Muscle layer of duodenum (tissue), 2 donors: Measurements from ENCODE around the gene TBC1D22A.
"Not testable (repeated sequence)": the region's sequence is repeated elsewhere in the genome, so short reads cannot be mapped to it uniquely, and the experiment has no call there.

Experiments
- H3K27ac ChIP-seq: one replicate; pipeline ENCODE4 v1.7.0; 2013; ENCODE audit warnings: mild to moderate bottlenecking, low read length
- H3K27me3 ChIP-seq: one replicate; pipeline ENCODE4 v1.7.0; 2013; ENCODE audit warnings: low read depth, mild to moderate bottlenecking, control low read depth, low read length
- H3K36me3 ChIP-seq, 2 donors: one replicate each; pipeline ENCODE4 v1.7.0; 2013; ENCODE audit warnings: low read length in 2 of 2, control low read depth in 1 of 2, mild to moderate bottlenecking in 1 of 2; ENCODE audit not compliant: insufficient read depth in 2 of 2, control insufficient read depth in 1 of 2
- H3K4me1 ChIP-seq, 2 donors: one replicate each; pipeline ENCODE4 v1.7.0; 2013; ENCODE audit warnings: low read length in 2 of 2, mild to moderate bottlenecking in 2 of 2, control low read depth in 1 of 2, moderate library complexity in 1 of 2; ENCODE audit not compliant: insufficient read depth in 2 of 2, control insufficient read depth in 1 of 2
- H3K4me3 ChIP-seq, 2 donors: one replicate each; pipeline ENCODE4 v1.7.0; 2013; ENCODE audit warnings: low read length in 2 of 2, low read depth in 1 of 2, mild to moderate bottlenecking in 1 of 2
- H3K9me3 ChIP-seq, 2 donors: one replicate each; pipeline ENCODE4 v1.7.0; 2013; ENCODE audit warnings: low read length in 2 of 2, control low read depth in 1 of 2, mild to moderate bottlenecking in 1 of 2; ENCODE audit not compliant: control insufficient read depth in 1 of 2
- donor health status: healthy.

Gene TBC1D22A

GRCh38 chr22:47048123-47049077 is 285.9 kb downstream of the TBC1D22A start:
- no peaks in the 10 kb centered on the region for H3K9me3 ChIP-seq

GRCh38 chr22:47049078-47049624 is 286.7 kb downstream of the TBC1D22A start:
- H3K9me3 ChIP-seq = no peaks in the 10 kb centered on the region
- H3K27ac ChIP-seq = no peak overlapping the region
- H3K4me1 ChIP-seq = peaks cover 0 to 2% of the 10 kb centered on the region in 2 donors
- H3K4me3 ChIP-seq = no peak overlapping the region
- peaks cover 0 to 6% of the 10 kb centered on the region in 2 donors for H3K36me3 ChIP-seq
- no peaks in the 10 kb centered on the region for H3K27me3 ChIP-seq

More at GRCh38 chr22:47048123-47049077, 285.9 kb downstream of the TBC1D22A start:
- no peak overlapping the region for H3K27ac ChIP-seq
- no peaks in the 10 kb centered on the region for H3K27me3 ChIP-seq
- peaks cover 0 to 1% of the 10 kb centered on the region in 2 donors for H3K36me3 ChIP-seq
- peaks cover 0 to 8% of the 10 kb centered on the region in 2 donors for H3K4me1 ChIP-seq
- H3K4me3 ChIP-seq = no peak overlapping the region

DNA sequence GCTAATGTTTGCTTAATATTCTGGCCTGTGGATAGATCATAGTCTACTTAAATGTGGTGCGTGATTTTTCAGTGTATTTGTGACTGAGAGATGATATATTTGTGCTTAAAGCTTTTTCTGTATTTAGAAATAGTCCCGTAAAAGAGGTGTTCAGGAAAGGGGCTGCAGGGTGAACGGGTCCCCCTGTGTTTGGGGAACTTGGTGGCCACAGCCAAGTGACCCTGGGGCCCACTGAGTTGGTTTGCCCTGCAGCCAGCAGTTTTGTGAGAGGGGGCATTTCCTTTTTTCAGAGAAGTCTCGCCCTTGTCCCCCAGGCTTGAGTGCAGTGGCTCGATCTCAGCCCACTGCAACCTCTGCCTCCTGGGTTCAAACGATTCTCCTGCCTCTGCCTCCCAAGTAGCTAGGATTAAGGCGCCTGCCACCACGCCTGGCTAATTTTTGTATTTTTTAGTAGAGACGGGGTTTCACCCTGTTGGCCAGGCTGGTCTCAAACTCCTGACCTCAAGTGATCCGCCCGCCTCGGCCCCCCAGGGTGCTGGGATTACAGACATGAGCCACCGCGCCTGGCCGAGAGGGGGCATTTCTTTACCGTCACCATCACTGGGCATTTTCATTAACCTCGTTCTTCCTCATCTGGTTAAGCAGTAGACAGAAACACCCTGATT is 287.4 kb downstream of the TBC1D22A start:
- H3K27me3 ChIP-seq, H3K9me3 ChIP-seq, H3K36me3 ChIP-seq, H3K4me3 ChIP-seq, H3K27ac ChIP-seq, H3K4me1 ChIP-seq: not testable (repeated sequence)

- H3K4me1 ChIP-seq = no peaks in the 10 kb centered on the region
- no peak overlapping the region for H3K4me3 ChIP-seq
- no peak overlapping the region for H3K27ac ChIP-seq
- H3K27me3 ChIP-seq = no peaks in the 10 kb centered on the region
- H3K36me3 ChIP-seq = peaks cover 0 to 6% of the 10 kb centered on the region in 2 donors
- no peaks in the 10 kb centered on the region for H3K9me3 ChIP-seq
Observed at GRCh38 chr22:47050401-47051051, 288.1 kb downstream of the TBC1D22A start.

- Histone ChIP-seq H3K36me3 (peaks cover 0 to 6% of the 10 kb centered on the region in 2 donors), H3K4me3 (no peak overlapping the region), H3K27ac (no peak overlapping the region), H3K4me1 (no peaks in the 10 kb centered on the region), H3K27me3 (no peaks in the 10 kb centered on the region), H3K9me3 (no peaks in the 10 kb centered on the region)
Observed at GRCh38 chr22:47051441-47052071, 289.1 kb downstream of the TBC1D22A start.

DNA sequence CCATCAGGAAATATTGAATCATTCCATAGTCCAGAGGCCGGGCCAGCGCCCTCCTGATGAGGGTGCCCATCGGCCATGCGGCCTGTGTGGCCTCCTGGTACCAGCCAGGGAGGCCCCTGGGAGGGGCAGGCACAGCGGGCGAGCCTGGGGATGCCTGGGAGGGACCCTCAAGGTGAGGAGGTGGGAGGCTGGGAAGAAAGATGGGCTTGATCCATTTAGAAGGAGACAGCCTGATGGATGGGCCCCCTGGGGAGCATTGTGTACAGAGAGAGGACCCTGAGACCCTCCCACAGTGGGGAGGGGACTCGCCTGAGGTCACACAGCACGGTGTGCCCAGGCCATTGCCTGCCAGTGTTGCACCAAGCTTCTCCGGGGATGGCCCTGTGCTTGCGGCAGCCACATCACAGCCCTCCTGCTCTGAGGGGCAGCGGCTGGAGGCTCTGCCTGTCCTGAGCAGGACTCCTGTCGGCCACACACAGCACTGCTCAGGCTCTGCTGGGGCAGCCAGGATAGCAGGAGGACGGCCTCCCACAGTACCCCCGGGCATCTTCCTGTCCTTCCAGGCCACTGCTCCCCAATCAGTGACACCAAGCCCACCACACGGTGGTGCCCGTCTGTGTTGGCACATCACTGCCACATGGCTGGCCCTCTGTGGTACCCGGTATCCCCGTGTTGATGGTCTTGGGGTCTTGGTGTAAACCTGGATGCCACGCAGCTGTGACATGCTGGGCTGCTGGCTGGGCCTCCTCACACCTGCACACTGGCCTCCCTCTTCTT is 290.0 kb downstream of the TBC1D22A start:
- no peaks in the 10 kb centered on the region for H3K4me1 ChIP-seq
- no peak overlapping the region for H3K4me3 ChIP-seq
- peaks cover 0 to 6% of the 10 kb centered on the region in 2 donors for H3K36me3 ChIP-seq
- H3K27me3 ChIP-seq = no peaks in the 10 kb centered on the region
- no peaks in the 10 kb centered on the region for H3K9me3 ChIP-seq
- H3K27ac ChIP-seq = no peak overlapping the region

GRCh38 chr22:47053013-47053725 is 290.7 kb downstream of the TBC1D22A start:
- Histone ChIP-seq H3K9me3 (no peaks in the 10 kb centered on the region), H3K4me3 (no peak overlapping the region), H3K27me3 (no peaks in the 10 kb centered on the region), H3K27ac (no peak overlapping the region), H3K36me3 (peaks cover 0 to 6% of the 10 kb centered on the region in 2 donors), H3K4me1 (no peaks in the 10 kb centered on the region)

DNA sequence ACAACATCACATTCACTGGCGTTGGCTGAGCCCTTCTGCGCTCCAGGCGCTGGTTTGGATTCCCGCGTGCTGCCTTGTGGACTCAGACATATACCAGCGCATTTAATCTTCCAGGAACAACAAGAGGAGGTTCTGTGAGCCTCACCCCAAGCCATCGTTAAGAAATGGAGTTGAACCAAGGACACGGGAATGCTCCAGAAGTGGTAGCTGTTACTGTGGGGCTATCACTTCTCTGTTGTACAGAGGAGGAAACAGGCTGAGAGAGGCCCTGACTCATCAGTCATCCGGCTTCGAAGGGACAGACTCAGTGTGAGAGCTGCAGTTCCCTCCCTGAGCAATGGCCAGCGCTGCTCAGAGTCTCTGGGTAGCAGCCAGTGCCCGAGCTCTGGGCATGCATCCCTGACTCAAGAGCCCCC is 291.3 kb downstream of the TBC1D22A start:
- peaks cover 0 to 6% of the 10 kb centered on the region in 2 donors for H3K36me3 ChIP-seq
- no peak overlapping the region for H3K4me3 ChIP-seq
- no peaks in the 10 kb centered on the region for H3K27me3 ChIP-seq
- H3K9me3 ChIP-seq = no peaks in the 10 kb centered on the region
- H3K27ac ChIP-seq = no peak overlapping the region
- H3K4me1 ChIP-seq = no peaks in the 10 kb centered on the region

DNA sequence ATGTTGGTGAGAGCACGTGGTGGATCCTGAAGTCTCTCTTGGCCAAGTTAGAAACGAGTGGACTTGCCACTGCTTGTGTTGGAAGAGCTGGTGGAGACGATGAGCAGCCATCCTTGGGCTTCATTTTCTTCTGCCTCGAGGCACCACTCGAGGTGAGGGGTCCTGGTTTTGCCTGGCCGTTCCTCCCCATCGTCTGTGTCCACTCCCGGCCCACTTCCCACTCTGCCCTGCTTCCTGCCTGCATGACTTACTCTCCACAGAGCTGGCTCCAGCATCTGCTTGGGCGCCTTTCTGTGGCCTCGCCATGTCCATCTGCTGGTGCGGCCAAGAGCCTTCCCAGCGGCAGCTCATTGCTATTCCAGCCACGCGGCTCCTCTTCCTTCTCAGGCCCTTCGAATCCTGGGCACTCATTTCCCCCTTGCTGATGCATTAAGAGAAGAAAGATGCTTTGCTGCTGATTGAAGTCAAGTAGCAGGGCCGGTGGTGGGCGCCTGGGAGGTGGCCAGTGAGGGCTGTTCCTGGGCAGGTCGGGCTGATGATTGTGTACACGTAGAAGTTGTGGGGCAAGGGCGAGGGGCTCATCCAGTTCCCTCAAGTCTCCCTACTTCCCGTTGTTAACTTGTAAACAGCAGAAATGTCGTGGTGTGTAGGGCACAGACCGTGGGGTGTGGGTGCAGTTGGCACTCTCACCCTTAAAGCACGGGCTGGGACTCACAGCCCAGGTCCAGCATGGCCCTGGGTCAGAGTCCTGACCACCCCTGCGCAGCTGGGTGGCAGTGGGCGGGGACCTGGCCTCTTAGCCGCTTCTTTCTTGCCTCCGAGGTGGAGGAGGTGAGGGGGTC is 292.0 kb downstream of the TBC1D22A start:
- H3K9me3 ChIP-seq = no peaks in the 10 kb centered on the region
- no peak overlapping the region for H3K27ac ChIP-seq

More for the DNA sequence above, 292.0 kb downstream of the TBC1D22A start:
- no peaks in the 10 kb centered on the region for H3K27me3 ChIP-seq
- no peak overlapping the region for H3K4me3 ChIP-seq
- no peaks in the 10 kb centered on the region for H3K4me1 ChIP-seq
- H3K36me3 ChIP-seq = peaks cover 0 to 6% of the 10 kb centered on the region in 2 donors
